Loucy (cell line): ENCODE results near the gene THAP7.

Source experiments
- H2AFZ ChIP-seq: fragments of 200-600 bp; sonication (generic); 2 replicates; pipeline ENCODE4 v1.6.0; 2016; ENCODE audit warnings: antibody characterized with exemption, mild to moderate bottlenecking, low read length, moderate library complexity
- H3F3A ChIP-seq: fragments of 200-600 bp; 2 replicates; pipeline ENCODE4 v1.6.0; 2016; ENCODE audit warnings: antibody characterized with exemption, low read depth, mild to moderate bottlenecking
- H3K27me3 ChIP-seq: fragments of 200-600 bp; sonication (generic); 2 replicates; pipeline ENCODE4 v1.6.1; 2014; ENCODE audit warnings: low read length, mild to moderate bottlenecking; ENCODE audit not compliant: insufficient read depth, poor library complexity, severe bottlenecking
- H3K36me3 ChIP-seq: fragments of 200-600 bp; sonication (generic); 2 replicates; pipeline ENCODE4 v1.6.1; 2016; ENCODE audit warnings: low read length; ENCODE audit not compliant: insufficient read depth
- H3K4me1 ChIP-seq: fragments of 200-600 bp; sonication (generic); 2 replicates; pipeline ENCODE4 v1.5.1; 2014; ENCODE audit warnings: low read length, mild to moderate bottlenecking; ENCODE audit not compliant: insufficient read depth, poor library complexity, severe bottlenecking
- H3K4me2 ChIP-seq: fragments of 200-600 bp; sonication (generic); 2 replicates; pipeline ENCODE4 v1.6.0; 2014; ENCODE audit warnings: antibody characterized with exemption, low read length, low read depth, mild to moderate bottlenecking; ENCODE audit not compliant: poor library complexity, severe bottlenecking
- H3K4me3 ChIP-seq: fragments of 200-600 bp; sonication (generic); 2 replicates; pipeline ENCODE4 v1.5.1; 2014; ENCODE audit warnings: low read length, mild to moderate bottlenecking, mixed read lengths; ENCODE audit not compliant: poor library complexity, severe bottlenecking
- H3K79me2 ChIP-seq: fragments of 200-600 bp; sonication (generic); 2 replicates; pipeline ENCODE4 v1.6.1; 2014; ENCODE audit warnings: low read length; ENCODE audit not compliant: insufficient read depth
- H3K9ac ChIP-seq: fragments of 200-600 bp; sonication (generic); 2 replicates; pipeline ENCODE4 v1.6.0; 2014; ENCODE audit warnings: mild to moderate bottlenecking, low read depth, low read length, moderate library complexity; ENCODE audit not compliant: poor library complexity, severe bottlenecking
- H3K9me2 ChIP-seq: fragments of 200-600 bp; sonication (generic); replicated peaks from 2 replicates; pipeline ENCODE4 v1.6.1; 2016; ENCODE audit warnings: low read depth, low read length, mixed read lengths
- H3K9me3 ChIP-seq: fragments of 200-600 bp; sonication (generic); 2 replicates; pipeline ENCODE4 v1.6.1; 2014; ENCODE audit warnings: mild to moderate bottlenecking, antibody characterized with exemption, low read length, low read depth; ENCODE audit not compliant: insufficient read depth
- H4K20me1 ChIP-seq: fragments of 200-600 bp; sonication (generic); 2 replicates; pipeline ENCODE4 v1.6.0; 2014; ENCODE audit warnings: antibody characterized with exemption, low read length, mild to moderate bottlenecking; ENCODE audit not compliant: insufficient read depth, poor library complexity, severe bottlenecking
- CTCF ChIP-seq: fragments of 200-600 bp; sonication (generic); conservative IDR thresholded peaks from 2 replicates; pipeline ENCODE4 v1.5.1; 2014; ENCODE audit warnings: mild to moderate bottlenecking, antibody characterized with exemption, low read length
- EZH2phosphoT487 ChIP-seq: fragments of 200-600 bp; IDR thresholded peaks from 2 replicates; pipeline ENCODE4 v1.6.1; 2018; ENCODE audit warnings: antibody characterized with exemption, mild to moderate bottlenecking, moderate library complexity, borderline replicate concordance

THAP7 gene

GRCh38 chr22:21003782-21004181 is 1.9 kb upstream of the THAP7 start:
- Histone ChIP-seq H3F3A (peaks cover 3% of the 10 kb centered on the region), H3K36me3 (no peaks in the 10 kb centered on the region; the same call in 1 of the 2 replicates), H3K9me2 (no peaks in the 10 kb centered on the region), H4K20me1 (peaks cover 18% of the 10 kb centered on the region), H3K4me1 (peaks cover 19% of the 10 kb centered on the region), H3K79me2 (peaks cover 34% of the 10 kb centered on the region), H3K9ac (peak overlapping the region; percentile 97), H3K4me3 (peak overlapping the region; percentile 95), H2AFZ (no peak overlapping the region), H3K9me3 (no peaks in the 10 kb centered on the region), H3K27me3 (no peaks in the 10 kb centered on the region), H3K4me2 (peak overlapping the region; percentile 86)
- no peak for TF ChIP-seq CTCF
- TF ChIP-seq EZH2phosphoT487, result no peak

- H3K4me2 ChIP-seq, result peak overlapping the region; percentile 86
- H3K9me2 ChIP-seq, result no peaks in the 10 kb centered on the region
- H3F3A ChIP-seq, result peaks cover 3% of the 10 kb centered on the region
- H3K9ac ChIP-seq, result peak overlapping the region; percentile 97
- peaks cover 18% of the 10 kb centered on the region for H4K20me1 ChIP-seq
- no peaks in the 10 kb centered on the region for H3K9me3 ChIP-seq
- H3K79me2 ChIP-seq, result peaks cover 34% of the 10 kb centered on the region
- H3K4me1 ChIP-seq, result peaks cover 19% of the 10 kb centered on the region
- H3K4me3 ChIP-seq, result peak overlapping the region; percentile 95
- TF ChIP-seq EZH2phosphoT487 (no peak), CTCF (no peak)
- H3K36me3 ChIP-seq, result no peaks in the 10 kb centered on the region; the same call in 1 of the 2 replicates
- H2AFZ ChIP-seq, result peak overlapping the region; percentile 99
- H3K27me3 ChIP-seq, result no peaks in the 10 kb centered on the region
Measured at GRCh38 chr22:21000987-21001600, 824 bp downstream of the THAP7 start.

- Histone ChIP-seq H3K79me2 (peaks cover 34% of the 10 kb centered on the region), H3K9me2 (no peaks in the 10 kb centered on the region), H3K36me3 (no peaks in the 10 kb centered on the region; the same call in 1 of the 2 replicates), H3F3A (peaks cover 3% of the 10 kb centered on the region), H3K9me3 (no peaks in the 10 kb centered on the region), H3K27me3 (no peaks in the 10 kb centered on the region), H3K9ac (peak overlapping the region; percentile 97), H3K4me2 (peak overlapping the region; percentile 86), H3K4me3 (peak overlapping the region; percentile 95), H4K20me1 (peaks cover 18% of the 10 kb centered on the region), H2AFZ (no peak overlapping the region), H3K4me1 (peaks cover 19% of the 10 kb centered on the region)
- TF ChIP-seq EZH2phosphoT487, result no peak
- no peak for TF ChIP-seq CTCF
Measured at GRCh38 chr22:21000207-21000986, 1.5 kb downstream of the THAP7 start.
